ENCODE measurements around the gene FNDC10.
"Not testable (repeated sequence)": the region's sequence is repeated elsewhere in the genome, so short reads cannot be mapped to it uniquely, and the experiment has no call there.

The FNDC10 gene

DNA sequence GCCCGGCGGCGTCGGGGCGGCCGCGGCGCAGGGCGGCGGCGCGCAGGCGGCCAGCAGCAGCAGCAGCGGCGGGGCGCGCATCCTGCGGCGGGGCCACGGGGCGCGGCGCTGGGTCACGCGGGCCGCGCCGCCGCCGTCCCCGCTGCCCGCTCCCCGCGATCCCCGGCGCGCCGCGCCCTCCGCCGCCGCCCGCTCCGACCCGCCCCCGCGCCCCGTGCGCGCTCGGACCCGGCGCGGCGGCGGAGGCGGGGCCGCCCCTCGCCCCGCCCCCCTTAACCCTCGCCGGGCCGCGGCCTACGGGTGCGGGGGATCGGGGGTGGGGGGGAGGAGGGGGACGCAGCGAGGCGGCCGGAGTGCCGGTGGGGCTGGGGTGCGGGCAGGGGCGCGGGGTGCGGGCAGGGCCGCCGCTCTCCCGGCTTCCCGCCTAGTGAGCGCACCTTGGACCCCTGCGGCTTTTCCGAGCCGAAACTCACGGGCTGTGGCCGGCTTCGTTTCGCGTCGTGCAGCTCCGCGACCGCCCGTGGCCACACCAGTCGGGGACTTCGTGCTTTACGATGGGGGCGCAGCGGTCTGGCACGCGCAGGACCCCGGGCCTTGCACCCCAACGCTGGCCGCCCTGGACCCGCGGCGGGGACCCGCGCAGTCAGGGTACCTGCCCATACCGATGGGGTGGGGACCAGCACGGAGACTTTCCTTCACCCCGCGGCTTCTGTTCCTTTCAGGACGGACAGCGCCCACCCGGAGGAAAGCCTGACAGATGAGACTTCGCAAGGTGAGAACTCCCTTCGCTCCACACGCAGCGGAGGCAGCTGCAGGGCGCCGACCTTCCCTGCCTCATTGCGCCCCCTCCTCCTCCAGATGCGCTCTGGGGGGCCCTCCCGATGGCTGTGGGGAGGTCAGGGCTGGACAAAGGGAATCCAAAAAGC lies at the start of gene FNDC10:
FNDC10 (minus strand) TSS at position 201 of the 926 bp plus-strand sequence; CDS start at position 81, 120 bp downstream.
- no peak within 1 kb of the TSS for H3K4me3 ChIP-seq
- in situ Hi-C loops (cut with MboI; ENCODE audit: low sequenced_read_pairs), result no loop called here
- no peak for DNase-seq (ENCODE audit: low spot score in 2 of 2)
- H3K4me1 ChIP-seq, result no peaks in the 10 kb centered on the region
- peaks cover 4% of the 10 kb centered on the region; the same call in 1 of the 2 replicates for H3K27me3 ChIP-seq (ENCODE audit: low read depth)
- no peaks in the 10 kb centered on the region for H3K9me3 ChIP-seq
- no peaks in the 10 kb centered on the region for H3K36me3 ChIP-seq (replicated peaks)

GRCh38 chr1:1648265-1648664 lies 48.3 kb upstream of the FNDC10 start:
- H3K9me3 ChIP-seq; H3K27me3 ChIP-seq (ENCODE audit: low read depth); DNase-seq (ENCODE audit: low spot score in 2 of 2); H3K4me3 ChIP-seq; in situ Hi-C loops (cut with MboI; ENCODE audit: low sequenced_read_pairs); H3K4me1 ChIP-seq: not testable (repeated sequence)
- H3K36me3 ChIP-seq (replicated peaks), result peaks cover 26% of the 10 kb centered on the region

DNA sequence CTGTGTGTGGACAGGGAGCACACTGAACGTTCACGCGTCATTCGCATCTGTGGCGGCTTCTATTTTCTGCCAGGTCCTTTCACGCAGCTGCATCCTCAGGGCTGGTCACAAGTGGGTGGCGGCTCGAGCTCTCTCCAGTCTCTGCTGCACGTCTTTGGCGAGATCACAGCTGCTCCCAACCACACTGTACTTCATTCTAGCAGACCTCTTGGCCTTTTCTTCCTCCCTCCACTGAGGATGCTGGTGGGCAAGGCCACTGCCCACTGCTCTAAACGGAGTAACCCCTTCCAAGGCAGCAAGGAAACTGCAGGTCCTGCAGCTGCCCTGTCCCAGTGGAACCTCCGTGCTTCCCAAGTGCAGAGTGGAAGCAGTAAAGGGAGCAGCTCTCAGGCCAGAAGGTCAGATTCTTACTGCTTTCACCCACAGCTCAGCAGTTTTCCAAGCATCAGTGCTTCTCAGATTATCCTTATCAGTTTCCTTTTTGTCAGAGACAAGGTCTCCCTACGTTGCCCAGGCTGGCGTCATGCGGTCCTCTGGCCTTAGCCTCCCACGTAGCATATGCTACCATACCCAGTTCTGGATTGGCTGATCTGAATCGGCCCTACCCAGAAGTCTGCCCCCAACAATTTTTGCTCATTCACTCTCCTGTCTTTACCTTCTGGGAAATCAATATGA lies 47.8 kb upstream of the FNDC10 start:
- H3K4me1 ChIP-seq; H3K27me3 ChIP-seq (ENCODE audit: low read depth); H3K4me3 ChIP-seq; H3K9me3 ChIP-seq; in situ Hi-C loops (cut with MboI; ENCODE audit: low sequenced_read_pairs); DNase-seq (ENCODE audit: low spot score in 2 of 2): not testable (repeated sequence)
- peaks cover 20% of the 10 kb centered on the region for H3K36me3 ChIP-seq (replicated peaks)

- H3K4me3 ChIP-seq; H3K4me1 ChIP-seq; in situ Hi-C loops (cut with MboI; ENCODE audit: low sequenced_read_pairs); H3K9me3 ChIP-seq; DNase-seq (ENCODE audit: low spot score in 2 of 2); H3K27me3 ChIP-seq (ENCODE audit: low read depth): not testable (repeated sequence)
- H3K36me3 ChIP-seq (replicated peaks), result peaks cover 15% of the 10 kb centered on the region
These were observed 46.4 kb upstream of the FNDC10 start for GRCh38 chr1:1646326-1646725.

DNA sequence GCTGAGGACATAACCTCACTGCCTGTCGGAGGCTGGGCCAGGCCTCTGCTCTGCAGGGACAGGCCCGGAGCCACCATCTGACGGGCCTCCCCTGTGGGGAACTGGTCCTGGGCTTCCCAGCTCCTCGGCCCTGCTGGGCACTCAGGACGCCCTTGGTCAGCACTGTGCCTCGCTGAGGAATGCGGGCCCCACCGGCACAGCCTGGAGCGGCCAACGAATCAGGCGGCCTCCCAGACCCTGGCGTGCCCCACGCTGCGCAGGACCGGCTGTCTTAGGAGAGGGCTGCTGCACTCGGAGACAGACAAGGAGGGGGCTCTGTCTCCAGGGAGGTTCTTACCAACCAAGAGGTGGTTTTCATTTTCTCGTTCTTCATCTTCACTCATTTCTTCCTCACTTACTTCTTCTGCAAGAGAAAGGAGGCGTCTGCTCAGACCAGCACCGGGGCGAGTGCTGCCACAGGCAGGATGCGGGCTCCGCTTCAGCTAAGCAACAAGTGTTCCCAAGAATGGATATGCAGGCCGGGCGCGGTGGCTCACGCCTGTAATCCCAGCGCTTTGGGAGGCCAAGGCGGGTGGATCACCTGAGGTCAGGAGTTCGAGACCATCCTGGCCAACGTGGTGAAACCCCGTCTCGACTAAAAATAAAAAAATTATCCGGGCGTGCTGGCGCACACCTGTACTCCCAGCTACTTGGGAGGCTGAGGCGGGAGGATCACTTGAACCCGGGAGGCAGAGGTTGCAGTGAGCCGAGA lies 41.0 kb upstream of the FNDC10 start:
- DNase-seq (ENCODE audit: low spot score in 2 of 2); H3K27me3 ChIP-seq (ENCODE audit: low read depth); H3K4me1 ChIP-seq; H3K9me3 ChIP-seq; in situ Hi-C loops (cut with MboI; ENCODE audit: low sequenced_read_pairs); H3K4me3 ChIP-seq: not testable (repeated sequence)
- peaks cover 14% of the 10 kb centered on the region; the same call in 1 of the 2 replicates for H3K36me3 ChIP-seq (replicated peaks)

DNA sequence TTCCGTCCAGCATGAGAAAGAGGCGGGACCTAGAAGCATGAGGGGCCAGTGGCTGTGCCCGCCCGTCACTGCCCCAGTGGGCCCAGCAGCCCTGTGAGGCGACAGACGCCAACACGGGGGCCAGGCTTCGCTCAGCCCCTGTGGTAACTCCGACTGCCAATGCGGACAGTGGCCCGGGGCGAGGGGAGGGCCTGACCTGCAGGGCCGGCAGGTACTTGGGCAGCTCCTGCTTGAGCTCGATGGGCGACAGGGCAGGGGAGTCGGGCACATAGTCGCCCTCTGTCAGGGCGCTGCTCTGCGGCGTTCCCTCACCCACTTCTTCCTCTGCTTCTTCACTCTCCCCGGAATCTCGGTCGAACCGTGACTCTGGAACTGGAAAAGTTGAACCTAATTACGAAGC lies 40.1 kb upstream of the FNDC10 start:
- H3K9me3 ChIP-seq; H3K4me1 ChIP-seq; H3K27me3 ChIP-seq (ENCODE audit: low read depth); H3K4me3 ChIP-seq; DNase-seq (ENCODE audit: low spot score in 2 of 2); in situ Hi-C loops (cut with MboI; ENCODE audit: low sequenced_read_pairs): not testable (repeated sequence)
- H3K36me3 ChIP-seq (replicated peaks), result 0 out of 2 replicates have a peak, but pooled peaks cover 12% of the 10 kb centered on the region

GRCh38 chr1:1639368-1639767 lies 39.4 kb upstream of the FNDC10 start:
- H3K4me3 ChIP-seq; DNase-seq (ENCODE audit: low spot score in 2 of 2); H3K4me1 ChIP-seq; in situ Hi-C loops (cut with MboI; ENCODE audit: low sequenced_read_pairs); H3K27me3 ChIP-seq (ENCODE audit: low read depth); H3K9me3 ChIP-seq: not testable (repeated sequence)
- H3K36me3 ChIP-seq (replicated peaks), result 0 out of 2 replicates have a peak, but pooled peaks cover 12% of the 10 kb centered on the region

DNA sequence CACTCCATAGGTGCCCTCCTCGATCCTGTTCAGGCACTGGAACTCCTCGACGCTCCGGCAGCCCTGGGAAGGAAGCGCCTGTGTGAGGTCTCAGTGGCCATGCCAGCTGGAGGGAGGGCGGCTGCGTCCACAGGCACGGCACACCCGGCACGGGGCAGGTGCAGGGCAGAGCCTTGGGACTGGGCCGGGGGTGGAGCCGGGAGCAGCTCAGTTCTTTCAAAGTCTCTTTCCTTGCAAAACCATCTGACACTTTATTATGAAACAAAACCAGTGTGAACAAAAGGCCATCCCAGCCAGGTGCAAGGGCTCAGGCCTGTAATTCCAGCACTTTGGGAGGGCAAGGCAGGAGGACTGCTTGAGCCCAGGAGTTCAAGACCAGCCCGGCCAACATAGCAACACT lies 38.6 kb upstream of the FNDC10 start:
- DNase-seq (ENCODE audit: low spot score in 2 of 2); in situ Hi-C loops (cut with MboI; ENCODE audit: low sequenced_read_pairs): not testable (repeated sequence)

DNA sequence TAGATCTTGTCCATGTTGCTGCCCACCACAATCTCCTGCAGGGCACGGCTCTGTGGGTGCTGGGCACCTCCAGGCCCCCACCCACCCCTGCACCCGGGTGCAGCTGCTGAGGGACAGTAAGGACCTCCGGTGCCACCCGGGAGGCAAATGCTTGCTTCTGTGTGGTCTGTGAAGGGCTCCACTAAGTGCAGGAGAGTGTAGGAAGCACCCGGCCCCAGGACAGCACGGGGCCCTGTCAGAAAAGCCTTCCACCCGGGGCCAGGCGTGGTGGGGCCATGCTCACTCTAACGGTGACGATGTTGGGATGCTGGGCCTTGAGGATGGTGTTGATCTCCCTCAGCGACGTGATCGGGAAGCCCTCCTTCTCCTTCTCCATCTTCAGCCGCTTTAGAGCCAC lies 37.5 kb upstream of the FNDC10 start:
- DNase-seq (ENCODE audit: low spot score in 2 of 2); in situ Hi-C loops (cut with MboI; ENCODE audit: low sequenced_read_pairs); H3K27me3 ChIP-seq (ENCODE audit: low read depth); H3K9me3 ChIP-seq; H3K4me3 ChIP-seq; H3K4me1 ChIP-seq: not testable (repeated sequence)
- H3K36me3 ChIP-seq (replicated peaks), result 0 out of 2 replicates have a peak, but pooled peaks cover 12% of the 10 kb centered on the region

More for the DNA sequence above, 38.6 kb upstream of the FNDC10 start:
- not testable (repeated sequence) for H3K4me1 ChIP-seq; H3K4me3 ChIP-seq; H3K27me3 ChIP-seq (ENCODE audit: low read depth); H3K9me3 ChIP-seq
- 0 out of 2 replicates have a peak, but pooled peaks cover 12% of the 10 kb centered on the region for H3K36me3 ChIP-seq (replicated peaks)

DNA sequence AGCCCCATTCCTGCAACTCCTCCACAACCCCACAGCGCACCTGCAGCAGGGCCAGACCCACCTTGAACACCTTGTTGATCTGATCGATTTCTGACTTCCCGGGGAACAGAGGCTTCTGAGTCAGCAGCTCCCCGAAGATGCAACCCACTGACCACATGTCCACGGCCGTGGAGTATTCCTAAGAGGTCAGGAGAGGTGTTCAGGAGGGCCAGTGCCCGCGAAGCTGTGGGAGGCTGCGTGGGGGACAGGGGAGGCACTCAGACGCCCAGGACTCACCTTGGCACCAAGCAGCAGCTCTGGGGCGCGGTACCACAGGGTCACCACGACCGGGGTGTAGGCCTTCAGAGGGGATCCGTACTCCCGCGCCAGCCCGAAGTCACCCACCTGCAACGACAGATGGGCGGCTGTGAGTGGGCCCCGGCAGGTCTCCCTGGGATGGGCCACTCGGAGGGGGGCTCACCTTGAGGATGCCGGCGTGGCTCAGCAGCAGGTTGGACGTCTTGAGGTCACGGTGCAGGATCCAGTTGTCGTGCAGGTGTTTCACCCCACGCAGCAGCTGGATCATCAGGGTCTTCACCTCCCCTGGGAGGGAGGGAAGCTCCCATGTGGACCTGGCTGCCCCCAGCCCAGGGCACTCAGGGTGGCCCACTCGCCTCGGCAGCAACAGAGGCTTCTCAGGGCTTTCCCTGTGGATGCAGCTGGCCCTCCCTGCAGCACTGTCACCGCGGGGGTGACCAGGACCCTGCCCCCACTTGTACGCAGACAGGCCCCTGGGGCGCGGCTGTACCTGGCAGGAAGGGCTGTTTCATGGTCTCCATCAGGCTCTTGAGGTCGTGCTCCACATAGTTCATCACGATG lies 36.9 kb upstream of the FNDC10 start:
- H3K4me1 ChIP-seq; in situ Hi-C loops (cut with MboI; ENCODE audit: low sequenced_read_pairs); H3K4me3 ChIP-seq; DNase-seq (ENCODE audit: low spot score in 2 of 2); H3K27me3 ChIP-seq (ENCODE audit: low read depth); H3K9me3 ChIP-seq: not testable (repeated sequence)
- H3K36me3 ChIP-seq (replicated peaks), result 0 out of 2 replicates have a peak, but pooled peaks cover 12% of the 10 kb centered on the region

DNA sequence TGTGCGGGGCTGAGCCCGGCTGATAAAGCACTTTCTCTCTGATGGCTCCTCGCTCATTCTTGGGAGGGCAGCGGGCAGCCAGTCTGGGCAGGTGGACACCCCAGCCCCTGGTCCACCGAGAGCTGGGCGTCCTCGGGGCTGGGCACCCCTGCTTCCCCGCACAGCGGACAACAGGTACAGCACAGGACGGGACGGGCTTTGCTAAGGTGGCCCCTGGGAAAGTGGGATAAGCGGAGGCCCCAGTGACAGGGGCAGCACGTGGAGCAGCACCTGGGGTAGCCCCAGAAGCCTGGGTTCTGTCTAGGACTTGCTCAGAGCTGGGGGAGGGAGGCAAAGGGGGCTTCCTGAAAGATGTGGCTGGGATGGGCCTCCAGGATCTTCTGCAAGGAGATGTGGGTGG lies 34.7 kb upstream of the FNDC10 start:
- H3K36me3 ChIP-seq (replicated peaks), result 0 out of 2 replicates have a peak, but pooled peaks cover 12% of the 10 kb centered on the region
- H3K9me3 ChIP-seq; H3K4me1 ChIP-seq; H3K27me3 ChIP-seq (ENCODE audit: low read depth); H3K4me3 ChIP-seq; in situ Hi-C loops (cut with MboI; ENCODE audit: low sequenced_read_pairs); DNase-seq (ENCODE audit: low spot score in 2 of 2): not testable (repeated sequence)

- H3K36me3 ChIP-seq (replicated peaks), result 0 out of 2 replicates have a peak, but pooled peaks cover 12% of the 10 kb centered on the region
- in situ Hi-C loops (cut with MboI; ENCODE audit: low sequenced_read_pairs); H3K27me3 ChIP-seq (ENCODE audit: low read depth); H3K9me3 ChIP-seq; DNase-seq (ENCODE audit: low spot score in 2 of 2); H3K4me3 ChIP-seq; H3K4me1 ChIP-seq: not testable (repeated sequence)
These were observed 33.5 kb upstream of the FNDC10 start for GRCh38 chr1:1633409-1633808.

Data from HAP-1 (cell line).